Measurements from ENCODE around the gene TDRD1.

DNA sequence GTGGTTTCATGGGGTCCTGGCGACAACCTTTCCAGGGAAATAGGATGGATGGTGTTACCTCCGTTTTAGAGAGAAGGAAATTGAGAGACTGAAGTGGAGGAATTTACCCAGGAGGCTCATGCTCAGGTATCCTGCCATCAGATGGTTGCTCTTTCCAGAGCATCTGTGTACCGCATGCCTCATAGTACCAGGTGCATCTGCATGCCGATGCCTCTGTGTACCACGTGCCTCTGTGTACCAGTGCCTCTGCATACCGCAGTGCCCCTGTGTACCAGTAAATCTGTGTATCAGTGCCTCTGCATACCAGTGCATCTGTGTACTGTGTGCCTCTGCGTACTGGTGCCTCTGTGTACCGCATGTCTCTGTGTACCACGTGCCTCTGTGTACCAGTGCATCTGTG is 63.1 kb downstream of the TDRD1 start:
- TF ChIP-seq CTCF (IDR thresholded peaks at IDR 0.05; ENCODE audit: low read depth, low read length, poor library complexity, severe bottlenecking) (no peak), EZH2phosphoT487 (IDR thresholded peaks at IDR 0.05; ENCODE audit: borderline replicate concordance, low read length) (no peak)
